HUES64 (cell line): ENCODE results near the gene BCL11B. TPM values are rescaled to one million over a fixed set of nuclear protein-coding genes. Genes with fewer than 3 reads are reported as not detected.

ENCODE experiments used
- H3K27ac ChIP-seq: 2 replicates; pipeline ENCODE4 v1.7.0; 2013; ENCODE audit warnings: low read depth, low read length, inconsistent platforms
- H3K27me3 ChIP-seq: 2 replicates; pipeline ENCODE4 v1.6.1; 2013; ENCODE audit warnings: mild to moderate bottlenecking, low read length; ENCODE audit not compliant: insufficient read depth
- H3K36me3 ChIP-seq: 2 replicates; pipeline ENCODE4 v1.6.1; 2013; ENCODE audit warnings: mild to moderate bottlenecking, low read length; ENCODE audit not compliant: insufficient read depth
- H3K4me1 ChIP-seq: 2 replicates; pipeline ENCODE4 v1.6.1; 2013; ENCODE audit warnings: mild to moderate bottlenecking, low read length, moderate library complexity; ENCODE audit not compliant: insufficient read depth
- H3K4me3 ChIP-seq: 2 replicates; pipeline ENCODE4 v1.5.1; 2013; ENCODE audit warnings: mild to moderate bottlenecking, low read length, moderate library complexity
- H3K9ac ChIP-seq: 2 replicates; pipeline ENCODE4 v1.6.1; 2013; ENCODE audit warnings: mild to moderate bottlenecking, low read depth, low read length
- H3K9me3 ChIP-seq: 2 replicates; pipeline ENCODE4 v1.6.1; 2013; ENCODE audit warnings: low read depth, low read length; ENCODE audit not compliant: insufficient read depth
- WGBS: fragments of 150-250, 120-280 bp; methylation state at CpG from one replicate; pipeline ENCODE4 v1.1.7; 2013; ENCODE audit warnings: missing lambda C conversion rate; 5-methylcytosine and 5-hydroxymethylcytosine counted together
- polyA plus RNA-seq, 2 experiments: library from polyadenylated mRNA; stranded (reverse); fragments of 50-300 nt; gene quantifications; one replicate each; pipeline ENCODE4 v1.2.3, GENCODE V29; 2013

BCL11B gene
- 1.2 TPM for polyA plus RNA-seq (2013, experiment 1 of 2)
- polyA plus RNA-seq (2013, experiment 2 of 2): 1.1 TPM

DNA sequence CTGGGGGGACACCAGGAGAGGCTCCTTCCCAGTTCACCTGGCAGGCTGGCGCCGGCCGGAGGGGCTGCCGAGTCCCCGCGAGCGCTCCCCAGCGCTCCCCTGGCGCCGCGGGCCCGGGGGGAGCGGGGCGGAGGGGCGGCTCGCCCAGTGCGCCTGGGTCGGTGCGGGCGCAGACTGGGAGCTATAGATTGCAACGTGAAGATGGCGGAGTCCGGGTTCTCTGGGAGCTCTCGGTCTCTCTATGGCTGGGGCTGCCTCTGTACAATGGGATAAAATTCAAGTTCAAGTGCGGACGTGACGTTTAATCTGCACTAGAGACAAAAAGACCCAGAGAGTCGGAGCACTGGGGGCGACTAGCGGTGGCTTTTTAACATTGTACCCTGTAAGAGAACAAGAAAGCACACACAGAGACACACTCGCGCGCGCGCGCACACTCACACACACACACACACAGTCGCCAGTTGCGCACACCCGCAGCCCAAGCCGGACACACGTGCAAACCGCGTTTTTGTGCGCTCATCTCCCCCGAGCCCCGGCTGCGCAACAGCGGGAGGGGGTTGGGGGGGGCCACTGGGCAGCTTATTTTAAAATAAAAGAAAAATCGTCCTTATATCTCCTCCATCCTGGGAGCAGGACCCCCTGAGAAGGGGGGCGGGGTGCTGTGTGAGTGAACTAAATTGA lies at the start of gene BCL11B:
Gene BCL11B, minus strand, starts transcription at position 247 of the 681 bp plus-strand sequence. CDS start 979 bp downstream, outside the sequence.
- WGBS: under 1% methylated on average over 48 of the region's 50 CpGs
- no peaks in the 10 kb centered on the region for H3K36me3 ChIP-seq
- H3K9ac ChIP-seq: peak within 1 kb of the TSS; percentile 51
- peak within 1 kb of the TSS; percentile 63; the same call in 1 of the 2 replicates for H3K27ac ChIP-seq
- H3K4me1 ChIP-seq: peaks cover 29% of the 10 kb centered on the region
- H3K4me3 ChIP-seq: peak within 1 kb of the TSS; percentile 64
- no peaks in the 10 kb centered on the region for H3K9me3 ChIP-seq
- H3K27me3 ChIP-seq: peaks cover 85% of the 10 kb centered on the region

DNA sequence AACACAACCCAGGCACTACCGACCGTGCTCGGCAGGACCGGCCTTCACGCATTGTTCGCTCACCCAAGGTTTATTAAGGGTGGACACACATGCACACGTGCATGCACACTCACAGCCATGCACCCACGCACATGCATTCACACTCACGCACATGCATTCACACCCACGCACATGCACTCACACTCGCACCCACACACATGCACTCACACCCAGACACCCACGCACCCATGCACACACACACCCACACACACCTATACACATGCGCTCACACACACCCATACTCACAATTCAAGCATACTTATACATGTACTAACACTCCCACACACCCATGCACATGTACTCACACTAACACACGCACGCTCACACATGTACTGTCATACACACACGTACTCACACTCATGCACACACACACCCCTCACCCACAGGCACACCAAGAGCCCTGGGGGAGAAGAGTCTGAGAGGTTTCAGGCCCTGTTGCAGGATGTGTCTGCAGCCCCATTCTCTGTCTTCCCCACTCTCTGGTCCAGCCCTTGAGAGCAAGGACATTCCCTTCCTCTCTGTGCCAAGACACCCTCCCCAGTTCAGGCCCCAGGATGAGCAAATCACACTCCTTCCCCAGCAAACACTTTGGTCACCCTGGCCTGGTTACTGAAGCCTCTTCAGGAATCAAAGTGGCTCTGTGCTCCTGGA lies 49.4 kb upstream of the BCL11B start:
- H3K9ac ChIP-seq: no peak overlapping the region
- H3K9me3 ChIP-seq: no peaks in the 10 kb centered on the region
- no peaks in the 10 kb centered on the region for H3K27me3 ChIP-seq
- H3K4me1 ChIP-seq: 0 out of 2 replicates have a peak, but pooled peaks cover 3% of the 10 kb centered on the region
- H3K27ac ChIP-seq: no peak overlapping the region
- WGBS: 96% methylated on average over 16 of the region's 16 CpGs
- no peak overlapping the region for H3K4me3 ChIP-seq
- H3K36me3 ChIP-seq: no peaks in the 10 kb centered on the region

DNA sequence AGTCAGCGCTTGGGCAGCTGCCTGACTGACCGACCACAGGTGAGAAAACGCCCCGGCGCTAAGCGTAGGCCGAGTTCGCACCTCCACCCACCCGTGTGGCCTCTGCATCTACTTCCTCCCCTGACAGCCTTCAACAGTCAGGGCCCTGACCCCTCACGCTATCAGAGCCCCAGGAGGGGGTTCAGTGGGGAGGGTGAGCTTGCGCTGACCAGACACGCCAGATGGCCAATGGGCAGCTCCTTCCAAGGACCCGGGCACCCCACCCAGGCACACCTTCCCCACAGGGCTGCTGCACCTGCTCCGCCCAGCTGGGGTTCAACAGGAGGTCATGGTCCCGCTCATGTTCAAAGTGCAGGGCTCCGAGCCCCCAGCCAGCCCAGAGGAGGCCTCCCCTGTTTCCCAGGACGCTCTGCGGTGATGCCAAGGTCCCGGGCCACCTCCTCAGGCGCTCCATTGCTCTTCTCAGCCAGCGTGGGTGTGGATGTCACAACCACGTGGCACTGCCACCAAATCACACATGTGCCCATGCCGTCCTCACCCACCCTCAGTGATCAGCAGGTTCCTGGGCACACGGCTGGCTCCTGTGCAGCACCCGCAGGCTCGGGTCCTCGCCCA lies 48.7 kb upstream of the BCL11B start:
- WGBS: 94% methylated on average over 27 of the region's 27 CpGs
- Histone ChIP-seq H3K27me3 (no peaks in the 10 kb centered on the region), H3K4me3 (no peak overlapping the region), H3K9ac (no peak overlapping the region), H3K9me3 (no peaks in the 10 kb centered on the region), H3K27ac (no peak overlapping the region), H3K36me3 (no peaks in the 10 kb centered on the region), H3K4me1 (0 out of 2 replicates have a peak, but pooled peaks cover 3% of the 10 kb centered on the region)

DNA sequence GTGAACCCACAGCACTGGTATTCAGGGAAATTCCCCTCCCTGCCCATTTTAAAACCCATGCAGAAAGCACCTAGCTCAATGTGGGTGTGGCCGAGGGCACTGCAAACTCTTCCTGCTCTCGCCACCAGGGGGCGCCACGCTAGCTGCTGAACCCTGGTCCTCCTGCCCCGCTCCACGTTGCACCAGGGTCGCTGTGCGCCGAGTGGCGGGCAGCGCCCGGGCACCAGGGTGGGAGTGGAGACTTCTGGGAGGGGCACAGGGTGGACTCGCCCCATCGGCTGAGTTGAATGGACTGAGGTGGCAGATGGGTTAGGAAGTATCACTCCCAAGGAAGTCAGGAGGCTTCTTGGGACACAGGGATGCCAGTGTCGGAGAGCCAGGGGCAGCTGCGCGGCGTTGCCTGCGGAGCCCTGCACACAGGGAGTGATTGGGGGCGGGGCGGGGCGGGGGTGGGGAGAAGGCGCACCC lies 48.1 kb upstream of the BCL11B start:
- Histone ChIP-seq H3K27me3 (no peaks in the 10 kb centered on the region), H3K27ac (no peak overlapping the region), H3K4me1 (0 out of 2 replicates have a peak, but pooled peaks cover 3% of the 10 kb centered on the region), H3K9ac (no peak overlapping the region), H3K4me3 (no peak overlapping the region), H3K36me3 (no peaks in the 10 kb centered on the region), H3K9me3 (no peaks in the 10 kb centered on the region)
- 60% methylated on average over 23 of the region's 23 CpGs for WGBS

DNA sequence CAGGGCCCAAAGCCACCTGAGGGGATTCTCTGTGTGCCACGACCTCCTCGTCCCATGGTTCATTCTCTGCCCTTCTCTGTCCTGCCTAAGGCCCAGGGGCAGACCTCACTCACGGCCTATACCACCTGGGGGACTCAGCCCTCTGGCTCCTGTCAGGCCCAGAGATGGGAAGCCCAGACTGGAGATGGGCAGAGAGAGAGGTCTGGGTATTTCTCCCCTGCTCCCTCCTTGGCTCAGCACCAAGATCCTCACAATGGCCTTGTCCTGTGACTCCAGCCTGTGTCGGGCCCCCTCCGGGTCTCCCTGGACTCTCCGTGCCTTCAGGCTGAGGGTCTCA lies 46.9 kb upstream of the BCL11B start:
- no peaks in the 10 kb centered on the region for H3K27me3 ChIP-seq
- H3K4me3 ChIP-seq: no peak overlapping the region
- H3K36me3 ChIP-seq: no peaks in the 10 kb centered on the region
- no peak overlapping the region for H3K27ac ChIP-seq
- H3K9me3 ChIP-seq: no peaks in the 10 kb centered on the region
- H3K4me1 ChIP-seq: peaks cover 9% of the 10 kb centered on the region; the same call in 1 of the 2 replicates
- no peak overlapping the region for H3K9ac ChIP-seq
- WGBS: 87% methylated on average over 6 of the region's 6 CpGs

DNA sequence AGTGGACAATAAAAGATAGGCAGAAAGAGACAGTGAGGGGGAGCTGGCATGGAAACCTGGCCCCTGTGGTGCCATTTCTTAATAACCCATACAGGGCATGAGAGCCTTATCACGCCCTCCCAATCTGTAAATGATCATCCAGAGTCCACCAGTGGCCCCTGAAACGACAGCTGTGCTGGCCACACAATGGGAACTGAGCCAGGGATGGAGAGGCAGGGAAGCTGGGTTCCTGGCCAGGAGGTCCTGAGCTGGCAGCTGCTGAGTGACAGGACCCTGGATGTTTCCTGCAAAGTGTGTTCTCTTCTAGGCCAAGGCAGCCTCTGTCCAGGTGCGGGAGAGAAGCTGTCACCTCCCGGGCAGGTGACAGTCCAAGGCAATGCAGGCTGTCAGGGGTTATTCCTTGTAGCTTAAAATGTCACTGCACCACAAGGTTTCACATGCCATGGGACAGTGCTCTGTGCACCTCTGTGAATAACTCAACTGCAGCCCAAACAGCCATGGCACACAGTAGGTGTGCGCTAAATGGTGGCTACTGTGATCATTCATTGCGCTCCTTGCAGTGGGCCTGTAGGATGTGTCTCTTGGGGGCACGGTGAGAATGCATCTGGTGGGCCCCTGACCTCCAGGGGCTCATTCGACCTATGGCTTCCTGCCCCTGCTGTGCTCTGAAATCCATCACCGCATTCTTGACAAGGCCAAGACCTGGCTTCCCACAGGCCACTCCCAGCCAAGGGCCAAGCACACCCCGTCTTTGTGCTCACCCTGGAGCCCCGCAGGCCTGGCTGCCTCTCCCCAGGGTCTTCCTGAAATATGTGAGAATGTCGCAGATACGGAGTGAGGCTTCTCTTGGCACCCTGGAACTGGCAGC lies 46.3 kb upstream of the BCL11B start:
- 71% methylated on average over 13 of the region's 13 CpGs for WGBS
- H3K4me1 ChIP-seq: peaks cover 13% of the 10 kb centered on the region; the same call in 1 of the 2 replicates

DNA sequence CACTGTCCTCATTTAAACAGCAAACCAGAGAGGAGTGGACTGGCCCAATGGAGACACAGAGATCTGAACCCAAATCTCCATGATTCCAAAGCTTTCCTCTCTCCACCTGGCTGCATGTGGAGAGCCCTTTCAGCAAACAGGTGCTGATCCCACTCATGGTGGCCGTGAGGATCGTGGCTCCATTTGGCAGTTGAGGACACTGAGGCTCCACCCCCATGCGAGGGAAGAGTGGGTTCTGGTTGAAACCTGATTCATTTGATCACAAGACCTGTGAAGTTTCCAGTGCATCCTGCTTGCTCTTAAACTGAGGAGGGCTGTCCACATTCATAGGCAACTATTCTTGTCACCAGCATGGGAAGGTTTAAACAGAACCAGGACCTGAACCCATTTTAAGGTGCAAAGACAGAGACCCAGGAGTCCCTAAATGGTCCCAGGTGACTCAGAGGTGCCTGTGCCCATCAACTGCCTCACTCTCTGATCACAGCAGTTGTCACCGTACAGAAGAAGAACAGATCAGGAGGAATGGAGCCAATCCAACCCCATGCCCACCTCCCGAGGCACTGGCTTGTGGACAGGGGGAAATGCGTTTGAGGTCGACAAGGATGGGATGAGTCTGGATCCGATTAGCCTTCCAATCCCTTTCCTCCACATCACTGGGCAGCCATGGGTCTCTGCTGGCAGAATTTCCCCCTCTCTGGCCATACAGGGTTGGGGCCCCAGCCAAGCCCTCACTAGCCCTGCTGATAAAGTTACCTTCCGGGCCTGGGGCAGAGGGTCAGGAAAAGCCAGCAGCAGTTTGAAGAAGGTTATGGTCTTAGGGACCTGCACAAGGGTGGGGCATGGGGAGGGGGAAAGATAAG lies 45.5 kb upstream of the BCL11B start:
- Histone ChIP-seq H3K9me3 (no peaks in the 10 kb centered on the region), H3K27me3 (no peaks in the 10 kb centered on the region), H3K9ac (no peak overlapping the region), H3K4me3 (no peak overlapping the region), H3K4me1 (peaks cover 13% of the 10 kb centered on the region; the same call in 1 of the 2 replicates), H3K36me3 (no peaks in the 10 kb centered on the region), H3K27ac (no peak overlapping the region)
- WGBS: 96% methylated on average over 9 of the region's 9 CpGs

More for the DNA sequence above, 46.3 kb upstream of the BCL11B start:
- no peaks in the 10 kb centered on the region for H3K9me3 ChIP-seq
- no peak overlapping the region for H3K27ac ChIP-seq
- no peak overlapping the region for H3K9ac ChIP-seq
- no peak overlapping the region for H3K4me3 ChIP-seq
- no peaks in the 10 kb centered on the region for H3K36me3 ChIP-seq
- H3K27me3 ChIP-seq: no peaks in the 10 kb centered on the region

DNA sequence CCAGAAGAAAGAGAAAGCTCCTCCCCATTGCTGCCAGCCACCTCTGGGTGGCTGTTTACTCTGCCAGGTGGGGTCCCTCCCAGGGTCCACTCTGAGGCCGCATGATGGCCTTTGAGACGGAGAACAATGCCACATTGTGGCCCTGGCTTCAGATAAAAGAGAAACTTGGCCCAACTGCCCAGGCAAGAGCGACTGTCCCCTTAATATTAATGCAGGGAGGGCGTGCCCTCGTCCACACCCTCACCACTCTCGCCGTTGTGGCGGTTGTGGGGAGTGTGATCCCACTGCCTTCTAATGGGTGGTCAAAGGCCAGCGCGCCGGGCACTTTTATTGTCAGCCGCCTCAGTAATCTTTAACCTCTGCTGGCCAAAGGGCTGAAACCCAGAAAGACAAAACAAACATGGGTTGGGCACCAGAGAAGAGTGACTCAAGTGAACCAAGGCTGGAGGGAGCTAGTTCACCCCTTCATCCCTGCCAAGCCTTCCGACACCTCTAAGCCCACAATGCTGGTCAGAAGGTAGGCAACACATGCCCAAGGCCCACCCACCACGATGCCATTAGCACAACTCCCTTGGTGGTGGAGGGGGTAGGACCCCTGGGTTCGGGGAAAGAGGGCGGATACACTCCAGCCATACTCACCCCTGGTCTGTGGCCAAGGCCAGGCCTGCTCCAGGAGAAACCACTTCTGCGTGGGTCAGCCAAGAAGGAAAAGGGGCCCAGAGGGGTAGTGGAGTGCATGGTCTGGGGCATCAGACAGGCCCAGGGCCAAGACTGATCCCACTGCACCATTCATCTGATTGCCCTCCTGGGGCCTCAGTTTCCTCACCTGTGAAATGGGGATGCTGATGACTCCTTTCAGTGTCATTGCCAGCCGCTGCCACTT lies 44.5 kb upstream of the BCL11B start:
- no peak overlapping the region for H3K9ac ChIP-seq
- no peaks in the 10 kb centered on the region for H3K9me3 ChIP-seq
- H3K36me3 ChIP-seq: no peaks in the 10 kb centered on the region
- 94% methylated on average over 18 of the region's 18 CpGs for WGBS
- no peak overlapping the region for H3K27ac ChIP-seq
- H3K4me1 ChIP-seq: peaks cover 13% of the 10 kb centered on the region; the same call in 1 of the 2 replicates
- no peaks in the 10 kb centered on the region for H3K27me3 ChIP-seq
- H3K4me3 ChIP-seq: no peak overlapping the region

DNA sequence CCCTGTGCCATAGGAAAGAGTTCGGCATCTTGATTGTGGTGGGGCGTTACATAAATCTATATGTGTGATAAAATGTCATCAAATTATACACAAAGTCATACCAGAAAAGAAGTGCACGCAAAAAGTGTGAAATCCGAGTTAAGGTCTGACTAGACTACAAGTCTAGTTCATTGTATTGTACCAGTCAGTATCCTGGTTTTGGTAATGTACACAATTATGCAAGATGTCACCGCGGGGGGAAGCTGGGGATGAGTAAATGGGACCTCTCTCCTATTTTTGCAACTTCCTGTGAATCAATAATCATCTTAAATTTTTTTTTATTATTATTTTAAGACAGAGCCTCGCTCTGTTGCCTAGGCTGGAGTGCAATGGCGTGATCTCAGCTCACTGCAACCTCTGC lies 43.2 kb upstream of the BCL11B start:
- no peak overlapping the region for H3K4me3 ChIP-seq
- H3K27ac ChIP-seq: no peak overlapping the region
- H3K9ac ChIP-seq: no peak overlapping the region
- peaks cover 13% of the 10 kb centered on the region; the same call in 1 of the 2 replicates for H3K4me1 ChIP-seq
- H3K36me3 ChIP-seq: no peaks in the 10 kb centered on the region
- 97% methylated on average over 4 of the region's 8 CpGs for WGBS
- H3K27me3 ChIP-seq: no peaks in the 10 kb centered on the region
- 0 out of 2 replicates have a peak, but pooled peaks cover 4% of the 10 kb centered on the region for H3K9me3 ChIP-seq
